ENCODE data around the gene SOWAHC.

- TF ChIP-seq SP1 (IDR thresholded peaks at IDR 0.05): no peak
- TF ChIP-seq ZNF384 (IDR thresholded peaks at IDR 0.05): no peak
Observed at GRCh38 chr2:109607766-109608165, 6.4 kb upstream of the SOWAHC start.
